LNCaP clone FGC (cell line): ENCODE measurements around the gene GSX1.
"Not testable (repeated sequence)": the region's sequence is repeated elsewhere in the genome, so short reads cannot be mapped to it uniquely, and the experiment has no call there.

ENCODE experiments used
- DNase-seq: peaks from one replicate; pipeline ENCODE4 v3.0.0-alpha.2; 2011; ENCODE audit warnings: low read depth
- H3K4me3 ChIP-seq: 2 replicates; pipeline ENCODE4 v1.5.1; 2011; ENCODE audit warnings: mild to moderate bottlenecking, low read depth, low read length, control low read depth
- TF ChIP-seq, protein P1 (sequence below): IDR thresholded peaks from 2 replicates; pipeline ENCODE4 v1.5.1; 2012; ENCODE audit warnings: mild to moderate bottlenecking; ENCODE audit not compliant: control insufficient read depth, insufficient read depth; ENCODE audit errors: extremely low read depth

GSX1 gene

DNA sequence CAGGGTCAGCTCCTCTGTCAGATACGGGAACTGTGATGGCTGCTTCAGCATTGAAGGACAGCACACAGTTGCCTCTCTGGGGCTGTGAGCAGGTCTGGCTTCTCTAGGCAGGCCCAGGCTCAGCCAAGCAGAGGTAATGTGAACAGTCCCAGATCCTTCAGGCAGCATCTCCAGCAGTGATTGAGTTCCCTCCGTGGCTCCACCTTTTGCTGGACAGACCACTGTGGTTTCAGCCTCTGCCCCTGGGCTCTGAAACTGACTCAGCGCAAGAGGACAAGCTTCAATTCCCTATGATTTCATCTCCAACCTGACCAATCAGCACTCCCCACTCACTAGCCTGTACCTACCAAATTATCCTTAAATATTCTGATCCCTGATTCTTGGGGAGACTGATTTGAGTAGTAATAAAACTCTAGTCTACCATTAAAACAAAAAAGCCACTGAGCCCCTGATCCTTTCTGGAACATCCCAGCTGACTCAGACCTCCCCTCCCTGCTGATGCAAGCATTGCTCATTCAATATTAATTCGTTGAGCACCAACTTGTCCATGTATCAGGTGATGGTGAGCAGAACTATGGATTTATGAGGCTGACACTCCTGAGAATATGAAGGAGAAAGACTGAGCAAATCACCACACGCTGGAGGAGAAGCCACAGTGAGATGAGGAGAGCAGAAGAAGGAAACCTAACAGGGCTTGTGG lies 16.7 kb downstream of the GSX1 start:
- TF ChIP-seq, protein P1, sequence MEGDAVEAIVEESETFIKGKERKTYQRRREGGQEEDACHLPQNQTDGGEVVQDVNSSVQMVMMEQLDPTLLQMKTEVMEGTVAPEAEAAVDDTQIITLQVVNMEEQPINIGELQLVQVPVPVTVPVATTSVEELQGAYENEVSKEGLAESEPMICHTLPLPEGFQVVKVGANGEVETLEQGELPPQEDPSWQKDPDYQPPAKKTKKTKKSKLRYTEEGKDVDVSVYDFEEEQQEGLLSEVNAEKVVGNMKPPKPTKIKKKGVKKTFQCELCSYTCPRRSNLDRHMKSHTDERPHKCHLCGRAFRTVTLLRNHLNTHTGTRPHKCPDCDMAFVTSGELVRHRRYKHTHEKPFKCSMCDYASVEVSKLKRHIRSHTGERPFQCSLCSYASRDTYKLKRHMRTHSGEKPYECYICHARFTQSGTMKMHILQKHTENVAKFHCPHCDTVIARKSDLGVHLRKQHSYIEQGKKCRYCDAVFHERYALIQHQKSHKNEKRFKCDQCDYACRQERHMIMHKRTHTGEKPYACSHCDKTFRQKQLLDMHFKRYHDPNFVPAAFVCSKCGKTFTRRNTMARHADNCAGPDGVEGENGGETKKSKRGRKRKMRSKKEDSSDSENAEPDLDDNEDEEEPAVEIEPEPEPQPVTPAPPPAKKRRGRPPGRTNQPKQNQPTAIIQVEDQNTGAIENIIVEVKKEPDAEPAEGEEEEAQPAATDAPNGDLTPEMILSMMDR: no peak
- no peak for DNase-seq
- no peak overlapping the region for H3K4me3 ChIP-seq

DNA sequence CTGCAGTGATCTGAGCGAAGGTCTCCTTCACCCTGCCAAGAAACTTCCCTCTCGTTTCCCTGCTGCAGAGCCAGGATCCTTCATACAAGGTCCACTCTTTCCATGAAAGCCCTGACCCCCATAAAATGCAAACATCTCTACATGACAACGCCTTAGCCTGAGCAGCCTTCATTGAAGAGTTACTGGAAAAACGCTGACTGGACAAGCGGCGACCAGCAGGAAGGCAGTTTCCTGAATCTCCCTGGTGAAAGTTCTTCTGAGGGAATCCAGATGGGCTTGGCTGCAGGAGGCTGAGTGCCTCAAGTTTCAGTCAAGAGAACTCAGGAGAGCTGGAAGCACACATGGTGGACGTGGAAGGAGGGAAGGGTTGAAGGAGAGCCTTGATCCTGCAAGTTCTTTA lies 17.7 kb downstream of the GSX1 start:
- DNase-seq: no peak
- TF ChIP-seq, protein P1: no peak
- H3K4me3 ChIP-seq: no peak overlapping the region

DNA sequence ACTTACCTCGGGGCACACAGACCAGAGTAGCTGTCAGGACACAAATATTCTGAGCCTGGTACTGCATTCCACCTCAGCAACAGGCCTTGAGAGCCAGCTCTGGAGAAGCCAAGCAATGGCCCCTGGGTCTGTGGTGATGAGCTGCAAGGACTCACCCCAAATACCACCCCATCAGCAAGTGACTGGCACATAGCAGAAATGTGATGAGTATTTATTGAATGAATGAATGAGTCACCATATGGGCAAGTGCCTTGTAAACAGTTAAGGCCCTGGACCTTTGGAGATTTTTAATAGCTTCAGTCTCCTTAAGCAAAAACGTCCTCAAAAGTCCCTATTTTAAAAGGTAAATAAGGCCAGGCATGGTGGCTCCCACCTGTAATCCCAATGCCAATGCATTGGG lies 18.2 kb downstream of the GSX1 start:
- TF ChIP-seq, protein P1: no peak
- no peak for DNase-seq
- no peak overlapping the region for H3K4me3 ChIP-seq

- no peak for DNase-seq
- TF ChIP-seq, protein P1: no peak
- H3K4me3 ChIP-seq: no peak overlapping the region
These were observed 21.5 kb downstream of the GSX1 start for GRCh38 chr13:27813826-27814225.

DNA sequence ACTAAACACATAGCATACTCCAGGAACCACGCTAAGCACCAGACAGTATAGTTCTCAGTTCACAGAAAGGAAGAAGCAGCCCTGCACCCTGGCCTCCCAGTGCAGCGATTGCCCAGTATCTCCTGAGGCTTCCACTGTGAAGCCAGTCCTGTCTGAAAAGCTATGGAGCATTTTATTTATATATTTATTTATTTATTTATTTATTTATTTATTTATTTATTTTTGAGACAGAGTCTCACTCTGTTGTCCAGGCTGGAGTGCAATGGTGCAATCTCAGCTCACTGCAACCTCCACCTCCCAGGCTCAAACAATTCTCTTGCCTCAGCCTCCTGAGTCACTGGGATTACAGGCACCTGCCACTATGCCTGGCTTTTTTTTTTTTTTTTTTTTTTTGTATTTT lies 25.5 kb downstream of the GSX1 start:
- H3K4me3 ChIP-seq, DNase-seq: not testable (repeated sequence)

DNA sequence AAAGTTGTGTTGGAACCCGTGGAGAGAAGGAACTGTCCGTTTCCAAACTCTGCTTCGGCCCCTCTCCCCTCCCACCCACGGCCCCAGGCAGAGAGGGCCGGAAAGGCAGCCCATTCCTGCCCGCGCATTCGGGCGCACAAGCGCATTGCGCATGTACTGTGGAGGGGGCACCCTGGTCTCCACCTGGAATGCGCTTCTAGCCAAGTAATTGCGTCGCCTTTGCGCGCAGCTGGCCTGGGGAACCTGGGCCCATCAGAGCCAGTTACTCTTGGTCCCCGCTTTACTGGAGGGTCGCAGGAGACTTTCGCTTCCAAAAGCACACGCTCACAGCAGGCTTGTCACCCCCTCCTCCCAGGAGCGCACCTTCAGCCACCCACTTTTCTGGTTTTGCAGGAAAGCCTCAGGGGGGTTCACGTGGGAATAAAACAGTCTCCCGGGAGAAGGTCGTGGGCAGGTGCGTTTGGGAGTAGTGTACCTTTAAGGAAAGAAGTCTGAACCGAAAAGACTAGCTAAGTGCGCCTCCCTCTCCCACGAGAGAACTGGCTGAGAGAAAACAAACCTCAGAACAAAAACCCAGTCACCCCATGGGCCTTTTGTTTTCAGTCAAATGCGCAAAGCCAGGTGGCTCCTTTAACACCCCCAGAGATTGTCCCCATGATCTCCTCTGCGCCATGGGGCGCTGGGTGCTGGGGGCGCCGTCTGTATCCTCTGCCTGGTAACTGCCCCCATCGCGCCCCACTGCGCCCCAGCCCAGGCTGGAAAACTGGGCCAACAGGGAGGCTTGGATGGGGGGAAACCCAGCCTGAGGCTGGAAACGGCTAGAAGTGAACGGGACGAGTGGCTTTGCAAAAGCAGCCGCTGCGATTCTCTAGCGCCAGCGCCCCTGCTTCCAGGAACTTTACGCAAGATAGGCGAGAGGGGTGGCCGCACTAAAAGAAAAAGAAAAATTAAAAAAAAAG lies 28.5 kb downstream of the GSX1 start:
- H3K4me3 ChIP-seq: no peak overlapping the region
- TF ChIP-seq, protein P1: no peak
- no peak for DNase-seq

GRCh38 chr13:27821566-27821965 lies 29.3 kb downstream of the GSX1 start:
- TF ChIP-seq, protein P1: no peak
- no peak overlapping the region for H3K4me3 ChIP-seq
- no peak for DNase-seq
